HG02840 (cell line): ENCODE results near the gene FLACC1.
A peak's percentile ranks its signal among the peaks of the same experiment; 100 is the strongest.
"Not testable (repeated sequence)": the region's sequence is repeated elsewhere in the genome, so short reads cannot be mapped to it uniquely, and the experiment has no call there.

Experiments used
- ATAC-seq: cut with Tn5 transposase; IDR thresholded peaks from one replicate; pipeline ENCODE4 v1.9.1; 2021; ENCODE audit warnings: mild to moderate bottlenecking, moderate library complexity, moderate number of reproducible peaks; ENCODE audit not compliant: unreplicated experiment, low FRiP score

FLACC1 gene

DNA sequence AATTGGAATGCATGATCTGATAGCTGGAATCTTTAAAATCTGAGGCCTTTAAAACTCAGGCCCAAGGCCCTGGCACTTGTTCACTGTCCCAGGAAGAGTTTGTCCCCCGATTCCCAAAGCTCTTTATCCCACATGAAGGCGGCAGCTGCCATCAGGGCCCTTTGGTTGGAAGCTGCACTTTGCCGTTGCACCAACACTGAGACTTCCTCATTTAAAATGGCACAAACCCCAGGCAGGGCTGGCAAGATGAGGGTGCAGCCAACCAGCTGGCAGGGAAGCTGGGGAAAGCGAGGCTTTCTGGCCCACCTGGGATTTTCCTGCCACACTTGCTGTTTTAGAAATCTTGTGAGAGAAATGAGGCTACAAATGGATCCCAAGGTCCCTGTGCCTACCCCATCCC lies 6.3 kb downstream of the FLACC1 start:
- ATAC-seq = no peak

- no peak for ATAC-seq
Observed at GRCh38 chr2:201349601-201350000, 7.5 kb downstream of the FLACC1 start.

DNA sequence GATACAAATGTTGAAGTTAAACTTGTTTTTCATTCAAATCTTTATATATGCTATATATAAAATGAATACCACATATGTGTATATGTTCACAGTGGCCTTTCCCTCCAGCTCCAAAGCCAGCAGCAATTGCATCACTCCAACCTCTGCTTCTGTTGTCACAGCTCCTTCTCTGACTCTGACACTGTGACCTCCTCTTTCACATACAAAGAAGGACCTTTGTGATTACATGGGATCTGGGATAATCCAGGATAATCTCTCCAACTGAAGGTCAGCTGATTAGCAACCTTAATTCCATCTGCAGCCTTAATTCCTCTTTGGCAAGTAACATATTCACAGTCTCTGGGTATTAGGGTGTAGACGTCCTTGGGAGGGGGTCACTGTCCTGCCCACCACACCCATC lies 8.4 kb downstream of the FLACC1 start:
- ATAC-seq = no peak

GRCh38 chr2:201347138-201347537 lies 10.0 kb downstream of the FLACC1 start:
- ATAC-seq = no peak

DNA sequence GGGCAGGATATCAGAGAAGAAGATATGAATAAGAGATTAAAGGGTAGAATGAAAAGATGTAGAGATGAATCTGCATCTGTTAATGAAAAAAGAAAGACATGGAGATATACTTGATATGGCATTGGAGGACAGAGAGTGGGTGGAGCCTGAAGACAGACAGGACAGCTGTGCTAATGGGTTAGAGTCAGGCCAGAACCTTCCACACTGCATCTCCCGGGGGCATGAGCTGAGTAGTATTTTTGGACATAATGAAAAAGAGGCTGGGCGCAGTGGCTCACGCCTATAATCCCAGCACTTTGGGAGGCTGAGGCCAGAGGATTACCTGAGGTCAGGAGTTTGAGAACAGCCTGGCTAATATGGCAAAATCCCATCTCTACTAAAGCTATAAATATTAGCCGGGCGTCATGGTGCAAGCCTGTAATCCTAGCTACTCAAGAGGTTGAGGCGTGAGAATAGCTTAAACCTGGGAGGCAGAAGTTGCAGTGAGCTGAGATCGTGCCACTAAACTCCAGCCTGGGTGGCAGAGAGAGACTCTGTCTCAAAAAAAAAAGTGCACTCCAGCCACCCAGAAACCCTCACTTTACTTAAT lies 11.4 kb downstream of the FLACC1 start:
- ATAC-seq = no peak

DNA sequence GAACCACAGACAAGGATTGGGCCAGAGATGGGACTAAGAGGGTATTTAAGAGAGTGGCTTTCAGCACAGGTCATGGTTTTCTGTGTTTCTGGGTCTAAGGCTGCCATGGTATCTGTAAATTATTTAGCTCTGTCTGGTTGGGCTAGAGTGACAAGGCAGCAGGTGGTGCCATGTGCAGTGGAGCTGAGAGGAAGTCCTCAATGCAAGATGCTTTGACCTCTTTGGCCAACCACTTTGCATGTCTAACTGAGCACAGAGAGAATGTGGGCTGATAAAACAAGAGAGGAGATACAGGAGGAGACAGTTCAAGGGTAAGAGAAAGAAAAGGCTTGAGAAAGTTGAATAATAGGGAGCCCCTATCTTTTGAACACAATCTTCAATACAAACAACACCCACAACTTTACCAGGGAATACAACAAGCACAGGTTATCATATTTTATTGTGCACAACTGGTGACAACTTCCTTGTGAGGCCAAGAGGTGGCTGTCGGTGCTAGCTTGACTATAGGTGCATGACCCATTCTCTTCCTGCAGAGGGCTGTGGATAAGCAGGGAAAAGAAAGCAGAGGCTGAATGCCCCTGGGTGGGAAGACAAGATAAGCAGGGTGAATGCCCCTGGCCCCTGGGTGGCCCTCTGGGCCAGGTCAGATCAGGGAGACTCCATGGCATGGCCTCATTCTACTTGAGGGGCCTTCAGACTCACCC lies 12.3 kb downstream of the FLACC1 start:
- peak; percentile 85 for ATAC-seq

DNA sequence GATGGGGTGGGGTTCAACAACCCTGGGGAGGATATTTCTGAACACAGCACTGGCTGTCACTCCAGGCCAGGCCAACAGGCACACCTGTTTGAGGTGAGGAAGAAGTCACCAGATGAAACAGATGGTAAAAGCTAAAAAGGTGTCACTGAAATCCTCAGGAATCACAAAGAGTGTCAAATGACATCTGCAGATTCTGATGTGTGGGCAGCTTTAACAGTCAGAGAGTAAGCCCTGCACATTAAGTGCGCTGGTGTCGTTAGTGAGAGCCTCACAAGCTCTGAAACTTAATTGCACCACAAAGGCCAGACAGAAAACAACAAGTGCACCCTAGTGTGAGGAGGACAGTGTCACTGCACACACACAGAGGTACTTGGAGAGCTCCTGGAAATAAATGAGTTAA lies 13.6 kb downstream of the FLACC1 start:
- ATAC-seq = no peak

GRCh38 chr2:201342923-201343322 lies 14.2 kb downstream of the FLACC1 start:
- ATAC-seq = no peak

- ATAC-seq = no peak
Observed at GRCh38 chr2:201329409-201329808, 27.7 kb downstream of the FLACC1 start.

GRCh38 chr2:201327678-201328077 lies 29.5 kb downstream of the FLACC1 start:
- no peak for ATAC-seq

DNA sequence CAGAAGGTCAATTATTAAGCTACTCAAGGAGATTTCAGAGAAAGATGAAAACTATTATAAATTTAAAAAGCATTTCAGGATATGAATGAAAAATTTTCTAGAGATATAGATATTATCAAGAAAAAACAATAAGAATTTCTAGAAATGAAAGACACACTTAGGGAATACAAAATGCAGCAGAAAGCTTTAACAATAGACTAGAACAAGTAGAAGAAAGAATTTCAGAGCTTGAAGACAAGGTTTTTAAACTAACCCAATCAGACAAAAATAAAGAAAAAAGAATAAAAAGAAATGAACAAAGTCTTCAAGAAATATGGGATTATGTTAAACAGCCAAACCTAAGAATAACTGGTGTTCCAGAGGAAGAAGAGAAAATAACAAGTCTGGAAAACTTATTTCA lies 34.4 kb downstream of the FLACC1 start:
- ATAC-seq = no peak

- ATAC-seq = no peak
Observed at GRCh38 chr2:201320701-201321100, 36.4 kb downstream of the FLACC1 start.

DNA sequence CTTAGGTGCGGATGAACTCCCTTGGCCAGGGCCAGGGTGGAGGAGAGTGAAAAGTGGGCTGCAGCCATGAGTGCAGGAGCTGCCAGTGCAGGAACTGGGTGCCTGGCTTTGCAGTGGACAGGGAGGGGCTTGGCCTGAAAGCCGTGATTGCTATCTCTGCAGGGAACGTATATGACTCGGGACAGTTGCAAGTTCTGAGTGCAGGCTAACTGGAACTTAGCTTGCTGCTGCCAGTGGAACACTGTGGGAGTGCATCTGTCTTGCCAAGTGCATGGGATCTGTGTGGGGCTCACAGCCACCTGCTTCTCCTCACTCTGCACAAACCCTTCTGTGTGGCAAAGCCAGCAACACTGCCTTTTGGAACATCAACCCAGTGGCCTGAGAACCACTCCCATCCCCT lies 36.9 kb downstream of the FLACC1 start:
- no peak for ATAC-seq

- no peak for ATAC-seq
Observed at GRCh38 chr2:201319511-201319910, 37.6 kb downstream of the FLACC1 start.

DNA sequence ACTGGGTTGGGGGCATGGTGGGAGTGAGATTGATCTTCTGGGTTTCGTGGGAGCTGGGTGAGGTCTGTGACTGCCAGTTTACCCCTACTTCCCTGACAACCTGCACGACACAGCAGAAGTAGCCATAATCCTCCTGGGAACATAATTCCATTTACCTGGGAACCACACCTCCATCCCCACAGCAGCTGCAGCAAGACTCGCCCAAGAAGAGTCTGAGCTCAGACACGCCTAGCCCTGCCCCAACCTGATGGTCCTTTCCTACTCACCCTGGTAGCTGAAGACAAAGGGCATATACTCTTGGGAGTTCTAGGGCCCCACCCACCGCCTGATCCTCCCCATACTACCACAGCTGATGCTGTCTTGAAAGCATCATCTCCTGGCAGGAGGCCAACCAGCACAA lies 43.8 kb downstream of the FLACC1 start:
- ATAC-seq = no peak

GRCh38 chr2:201308914-201309313 lies 48.2 kb downstream of the FLACC1 start:
- no peak for ATAC-seq

GRCh38 chr2:201307876-201308275 lies 49.3 kb downstream of the FLACC1 start:
- no peak for ATAC-seq

- ATAC-seq = not testable (repeated sequence)
Observed at GRCh38 chr2:201299929-201300328, 57.2 kb downstream of the FLACC1 start.

DNA sequence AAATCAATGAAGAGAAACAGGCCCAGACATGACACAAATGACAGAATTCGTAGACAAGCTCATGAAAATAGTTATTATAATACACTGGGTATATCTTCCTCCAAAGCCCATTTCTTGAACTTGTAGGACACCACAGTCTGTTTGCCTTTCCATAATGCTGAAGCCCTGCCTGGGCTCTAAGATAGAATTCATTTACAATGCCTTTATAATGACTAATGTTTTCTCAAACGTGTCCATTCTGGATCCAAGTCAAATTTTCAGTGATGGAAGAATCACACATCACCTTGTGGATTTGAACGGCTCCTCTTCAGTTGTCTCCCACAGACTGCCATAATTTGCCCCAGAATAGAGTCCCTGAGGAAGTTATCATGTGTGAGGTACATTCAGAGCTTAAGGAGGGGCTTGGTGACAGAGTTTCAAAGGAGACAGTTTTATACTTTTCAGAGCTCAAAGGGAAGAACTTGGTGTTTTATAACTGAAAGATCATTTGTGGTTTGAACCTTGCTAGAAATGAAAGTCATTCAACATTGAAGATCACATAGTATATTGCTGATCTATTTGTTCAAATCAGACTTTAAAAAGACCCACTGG lies 58.6 kb downstream of the FLACC1 start:
- no peak for ATAC-seq

DNA sequence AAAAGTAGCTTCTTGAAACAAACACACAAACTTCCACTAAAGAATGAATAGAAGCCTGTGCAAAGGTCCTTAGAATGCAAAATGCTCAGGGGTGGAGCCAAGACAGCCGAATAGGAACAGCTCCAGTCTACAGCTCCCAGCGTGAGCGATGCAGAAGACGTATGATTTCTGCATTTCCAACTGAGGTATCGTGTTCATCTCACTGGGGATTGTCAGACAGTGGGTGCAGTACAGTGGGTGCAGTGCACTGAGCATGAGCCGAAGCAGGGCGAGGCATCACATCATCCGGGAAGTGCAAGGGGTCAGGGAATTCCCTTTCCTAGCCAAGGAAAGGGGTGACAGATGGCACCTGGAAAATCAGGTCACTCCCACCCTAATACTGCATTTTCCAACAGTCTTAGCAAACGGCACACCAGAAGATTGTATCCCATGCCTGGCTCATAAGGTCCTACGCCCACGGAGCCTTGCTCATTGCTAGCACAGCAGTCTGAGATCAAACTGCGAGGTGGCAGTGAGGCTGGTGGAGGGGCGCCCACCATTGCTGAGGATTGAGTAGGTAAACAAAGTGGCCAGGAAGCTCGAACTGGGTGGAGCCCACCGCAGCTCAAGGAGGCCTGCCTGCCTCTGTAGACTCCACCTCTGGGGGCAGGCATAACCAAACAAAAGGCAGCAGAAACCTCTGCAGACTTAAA lies 66.5 kb downstream of the FLACC1 start:
- ATAC-seq = not testable (repeated sequence)

GRCh38 chr2:201285499-201285898 lies 71.6 kb downstream of the FLACC1 start:
- no peak for ATAC-seq
